Measurements from ENCODE around the gene HSPH1.

Gene HSPH1

DNA sequence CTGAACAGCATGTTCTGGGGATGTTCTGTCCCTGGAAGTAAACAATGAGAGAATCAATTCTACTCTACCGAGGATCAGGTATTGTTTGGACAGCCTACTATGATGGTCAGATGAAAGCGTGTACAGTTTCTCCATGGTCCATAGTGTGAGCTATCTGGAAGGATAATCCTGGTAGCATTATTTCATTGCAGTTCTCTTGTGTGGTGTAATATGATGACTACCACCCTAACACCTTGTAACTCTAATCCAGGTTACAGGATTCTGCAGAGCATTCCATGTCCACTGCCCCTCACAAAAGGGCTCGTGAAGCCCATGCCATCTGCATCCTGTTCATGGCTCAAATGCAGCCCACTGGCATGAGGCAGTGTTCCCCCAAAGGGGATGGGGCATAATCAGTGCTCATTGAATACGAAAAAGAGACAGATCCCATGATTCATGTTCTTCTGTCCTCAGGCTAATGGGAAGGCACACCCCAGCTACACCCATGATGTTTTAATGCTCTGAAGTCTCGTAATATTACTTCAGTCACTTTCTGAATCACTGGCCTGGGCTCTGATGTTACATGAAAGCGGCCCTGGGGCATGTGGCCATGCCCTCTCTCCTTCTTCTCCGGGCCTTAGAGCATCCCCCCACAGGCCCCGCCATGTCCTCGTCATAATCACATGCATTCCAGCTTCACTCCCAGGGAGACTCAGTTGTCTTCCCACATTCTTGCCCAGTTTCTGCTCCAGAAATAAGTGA, 68.4 kb downstream of the HSPH1 start:
- no peak for DNase-seq

DNA sequence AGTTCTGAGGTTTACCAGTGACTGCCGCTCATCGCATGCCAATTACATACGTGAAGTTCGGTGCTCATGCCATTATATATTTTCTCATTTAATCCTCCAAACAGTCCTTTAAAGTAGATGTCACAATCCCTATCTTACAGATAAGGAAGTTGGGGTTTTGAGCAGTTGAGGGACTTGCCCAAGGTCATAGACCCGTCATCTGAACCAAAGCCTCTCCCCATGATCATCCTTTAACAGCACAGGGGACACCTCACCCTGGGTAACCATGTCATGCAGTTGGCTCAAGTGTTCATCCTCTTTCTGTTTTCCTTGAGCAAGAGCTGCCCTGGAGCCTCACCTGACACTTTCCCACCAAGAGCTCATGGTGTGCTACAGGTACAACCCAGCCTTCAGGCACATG, 69.1 kb downstream of the HSPH1 start:
- no peak for DNase-seq

DNA sequence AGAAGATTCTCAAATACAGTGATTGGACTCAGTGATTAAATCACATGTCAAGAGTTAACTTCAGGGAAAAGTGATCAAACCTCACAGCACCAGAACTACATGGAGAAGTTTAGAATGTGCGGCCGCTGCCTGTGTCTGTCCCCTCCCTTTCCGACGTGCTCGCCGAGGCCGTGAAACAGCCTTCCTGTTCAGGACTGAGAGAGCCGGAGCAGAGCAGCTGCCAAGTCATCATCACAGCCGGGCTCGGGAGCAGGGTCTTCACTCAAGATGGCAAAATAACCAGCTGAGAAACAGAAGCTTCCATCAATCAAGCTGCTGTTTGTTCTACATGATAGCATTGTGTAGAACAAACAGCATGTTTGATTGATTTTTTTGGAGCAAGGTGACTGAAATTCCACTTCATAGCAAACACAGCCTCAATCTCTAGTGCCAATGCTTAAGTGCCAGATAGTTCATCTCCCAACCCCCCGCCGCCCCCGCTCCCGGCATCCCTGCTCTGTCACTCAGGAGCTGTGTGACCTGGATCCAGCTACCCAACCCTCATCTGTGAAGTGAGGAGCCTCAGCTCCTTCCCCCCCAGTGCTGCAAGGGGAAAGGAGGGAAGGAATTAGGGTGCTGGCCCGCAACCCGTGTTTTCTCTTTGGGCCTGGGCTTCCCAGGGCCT, 70.6 kb downstream of the HSPH1 start:
- no peak for DNase-seq

DNA sequence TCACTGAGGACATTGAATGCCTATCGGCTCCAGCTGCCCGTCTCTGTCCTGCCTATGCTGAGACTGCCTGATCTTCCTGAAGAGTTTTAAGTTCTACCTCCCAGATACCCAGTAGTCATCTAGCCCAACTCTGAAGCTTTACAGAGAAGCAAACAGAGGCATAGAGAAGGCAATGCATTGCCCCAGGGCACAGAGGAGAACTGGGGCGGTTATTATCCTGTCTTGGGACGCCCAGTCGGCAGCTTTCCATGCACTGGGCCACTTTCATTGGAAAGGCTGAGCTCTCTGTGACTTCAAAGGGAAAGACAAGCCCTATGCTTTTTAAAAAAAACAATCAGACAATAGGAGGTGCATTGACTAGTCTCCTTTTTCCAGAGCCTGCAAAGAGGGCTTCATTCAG, 71.6 kb downstream of the HSPH1 start:
- DNase-seq = no peak

DNA sequence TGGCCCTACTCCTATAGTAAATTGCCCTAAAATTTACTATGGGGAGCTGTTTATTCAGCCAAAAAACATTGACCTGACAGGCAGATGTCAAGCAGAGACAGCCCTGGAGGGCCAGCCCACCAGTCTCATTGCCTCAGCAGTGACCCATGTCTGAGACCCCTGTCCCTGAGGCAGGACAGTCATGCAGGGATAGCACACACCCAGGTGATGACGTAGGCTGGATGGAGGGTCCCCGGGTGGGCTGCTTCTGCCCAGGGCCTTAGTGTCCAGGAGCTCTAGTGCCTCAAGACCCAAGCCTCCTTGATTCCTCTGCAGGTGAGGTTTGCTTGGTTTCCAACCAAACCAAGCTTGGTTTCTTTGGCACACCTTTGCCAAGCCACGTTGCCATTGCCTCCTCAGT, 72.1 kb downstream of the HSPH1 start:
- no peak for DNase-seq

DNA sequence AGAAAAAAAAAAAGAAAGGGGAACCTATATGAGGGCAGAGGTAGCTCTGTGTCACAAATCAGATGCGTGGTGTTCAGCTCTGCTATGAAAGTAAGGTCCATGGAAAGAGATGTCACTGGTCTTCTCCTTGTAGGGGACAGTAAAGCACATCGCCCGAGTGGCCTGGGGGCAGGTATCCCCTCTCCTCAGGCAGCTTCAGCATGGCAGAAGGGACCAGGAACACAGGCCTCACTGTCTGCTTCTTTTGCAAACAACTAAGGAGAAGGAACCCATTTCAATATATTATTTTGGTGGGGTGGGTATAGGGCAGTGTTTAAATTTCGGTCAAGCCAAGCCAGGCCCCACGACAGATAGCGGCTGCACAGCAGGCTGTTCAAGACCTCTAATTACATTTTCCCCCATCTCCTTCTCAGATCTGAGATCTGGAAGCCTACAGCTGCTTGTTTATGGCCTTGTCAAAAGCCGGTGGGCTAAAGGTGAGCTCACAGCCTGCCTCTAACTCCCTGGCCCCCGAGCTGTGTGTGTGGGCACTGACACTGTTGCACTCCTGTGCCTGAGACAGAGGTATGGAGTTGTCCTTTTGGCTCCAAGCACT, 72.8 kb downstream of the HSPH1 start:
- DNase-seq = no peak

Data from stimulated activated naive CD4-positive, alpha-beta T cell treated with Interleukin-2 at 50 U/mL for 16 hours (primary cell).